Right lobe of liver (tissue), 4 donors: ENCODE measurements around the gene PFKP.

Source experiments
- CTCF ChIP-seq, 4 donors: fragments of 200-600 bp in 3 of 4; fragments of 450-650 bp in 1 of 4; IDR thresholded peaks; one replicate each; pipeline versions ENCODE4 v1.5.1 to v1.8.0; 2016 to 2022; ENCODE audit warnings: antibody characterized with exemption in 4 of 4, mild to moderate bottlenecking in 2 of 4
- POLR2A ChIP-seq: fragments of 450-650 bp; IDR thresholded peaks from one replicate; pipeline ENCODE4 v1.6.1; 2017; ENCODE audit warnings: antibody characterized with exemption, mild to moderate bottlenecking
- donor health status: DM: no; HTN: no; CAD: no.
- donor health status: DM: no; HTN: no; CAD: no.
- donor health status: DM: no; HTN: yes; CAD: no.

- TF ChIP-seq CTCF (IDR thresholded peaks at IDR 0.05) (no peak), POLR2A (no peak)
Observed at GRCh38 chr10:3018247-3018646, 49.1 kb upstream of the PFKP start.
